Measurements from ENCODE around the gene SPTB.

GRCh38 chr14:64861916-64862315, 17.8 kb downstream of the SPTB start:
- TF ChIP-seq GATA1 (IDR thresholded peaks at IDR 0.05; ENCODE audit: low read depth, low read length) (no peak), POLR2A (IDR thresholded peaks at IDR 0.05; ENCODE audit: low read length) (no peak)
